Activated T-helper 17 cell treated with anti-CD3 and anti-CD28 coated beads, Interleukin-2, amount 50 U/mL, for 72 hours (primary cell): ENCODE results near the gene ITPKC. TPM values are rescaled to one million over a fixed set of nuclear protein-coding genes. Genes with fewer than 3 reads are reported as not detected.

ENCODE experiments used
- total RNA-seq, 2 donors: library from RNA; stranded (reverse); gene quantifications; one replicate each; pipeline ENCODE4 v1.2.3, GENCODE V29; 2022

Gene ITPKC
- total RNA-seq, 2 donors from 2014 or later: 7.0 to 14.5 TPM

Other genes with a start within 250 kb of the ITPKC start
- gene SHKBP1, start 140.2 kb upstream of the ITPKC start, total RNA-seq: 100 to 1,000 TPM; 113 to 126 TPM
- 100 to 1,000 TPM; 117 to 331 TPM for gene LTBP4, start 115.7 kb upstream of the ITPKC start, total RNA-seq
- gene NUMBL, start 26.5 kb upstream of the ITPKC start, total RNA-seq: 10 to 100 TPM; 16.4 to 37.3 TPM
- 10 to 100 TPM; 31.0 to 54.8 TPM for gene COQ8B, start 226 bp upstream of the ITPKC start, total RNA-seq
- 10 to 100 TPM; 13.0 to 16.6 TPM for gene ACTMAP, start 33.4 kb downstream of the ITPKC start, total RNA-seq
- gene SNRPA, start 34.1 kb downstream of the ITPKC start, total RNA-seq: 100 to 1,000 TPM; 171 to 175 TPM
- 1 to 10 TPM in 1 of 2 donors, not detected in 1; 5.7 TPM for gene MIA, start 58.4 kb downstream of the ITPKC start, total RNA-seq
- gene RAB4B, start 61.1 kb downstream of the ITPKC start, total RNA-seq: 10 to 100 TPM; 29.0 to 31.3 TPM
- gene EGLN2, start 82.1 kb downstream of the ITPKC start, total RNA-seq: 10 to 100 TPM; 78.1 to 86.8 TPM
- gene CYP2A6, start 133.3 kb downstream of the ITPKC start, total RNA-seq: not detected
- gene CYP2A7, start 165.1 kb downstream of the ITPKC start, total RNA-seq: not detected